Measurements from ENCODE around the gene TENT4A.
A peak's percentile ranks its signal among the peaks of the same experiment; 100 is the strongest.
"Not testable (repeated sequence)": the region's sequence is repeated elsewhere in the genome, so short reads cannot be mapped to it uniquely, and the experiment has no call there.

Gene TENT4A

GRCh38 chr5:6774207-6774606 is 61.0 kb downstream of the TENT4A start:
- H2BK120ac ChIP-seq (ENCODE audit: insufficient read depth, low read length, poor library complexity): not testable (repeated sequence)
- no CpG with 5 or more reads among the region's 27 CpGs for WGBS (ENCODE audit: extremely low coverage, insufficient coverage, insufficient read length)

DNA sequence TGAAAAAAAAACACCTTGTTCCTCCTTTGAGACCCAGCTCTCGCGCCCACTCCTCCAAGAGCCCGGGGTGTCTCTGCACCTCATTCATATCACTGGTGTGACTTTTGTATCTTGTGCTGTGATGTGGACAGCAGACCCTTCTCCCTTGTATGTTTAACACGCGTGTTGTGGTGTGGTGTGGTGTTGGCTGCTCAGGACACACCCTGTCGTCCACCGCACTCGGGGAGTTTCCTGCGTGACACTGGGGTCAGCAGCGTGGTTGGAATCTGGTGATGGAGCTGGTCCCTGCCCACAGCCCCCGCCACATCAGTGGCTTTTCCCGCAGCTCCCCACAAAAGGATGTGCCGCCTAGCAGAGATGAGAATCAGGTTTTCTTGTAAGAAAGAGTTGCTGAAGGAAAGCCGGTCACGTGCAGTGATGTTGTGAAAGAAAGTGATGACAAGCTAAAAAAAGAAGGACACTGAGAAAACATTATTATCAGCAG is 61.5 kb downstream of the TENT4A start:
- Histone ChIP-seq H4K12ac (ENCODE audit: low read depth, low read length) (no peak overlapping the region), H3K14ac (ENCODE audit: low read length) (no peak overlapping the region), H3K4me1 (ENCODE audit: control insufficient read depth in 1 of 2, insufficient read depth in 2 of 2, low read length in 2 of 2) (no peaks in the 10 kb centered on the region), H2BK5ac (ENCODE audit: low read depth, low read length, poor library complexity) (no peak overlapping the region), H4K8ac (ENCODE audit: low read depth, low read length) (no peak overlapping the region), H3K79me2 (ENCODE audit: control insufficient read depth, insufficient read depth, low read length, poor library complexity) (no peaks in the 10 kb centered on the region), H3K27me3 (ENCODE audit: insufficient read depth, low read length) (no peaks in the 10 kb centered on the region), H3K9ac (ENCODE audit: low read length) (peak overlapping the region; percentile 59), H3K9me3 (ENCODE audit: insufficient read depth, low read depth, low read length) (peaks cover 2% of the 10 kb centered on the region), H3K36me3 (ENCODE audit: control insufficient read depth in 1 of 2, insufficient read depth in 2 of 2, low read length in 2 of 2) (no peaks in the 10 kb centered on the region), H3K4me3 (ENCODE audit: low read depth, low read length) (no peak overlapping the region), H3K4ac (ENCODE audit: low read depth, low read length) (no peak overlapping the region), H3K4me2 (ENCODE audit: low read length) (no peak overlapping the region), H2BK12ac (ENCODE audit: low read length) (no peak overlapping the region), H4K91ac (ENCODE audit: low read depth, low read length) (no peak overlapping the region), H3K79me1 (ENCODE audit: low read length) (no peaks in the 10 kb centered on the region), H3K27ac (ENCODE audit: low read depth, low read length) (no peak overlapping the region), H2AFZ (ENCODE audit: insufficient read depth, low read length, poor library complexity) (no peak overlapping the region), H3K18ac (ENCODE audit: low read length) (no peak overlapping the region), H3K23ac (ENCODE audit: low read length) (no peak overlapping the region), H2BK120ac (ENCODE audit: insufficient read depth, low read length, poor library complexity) (no peak overlapping the region), H2AK5ac (ENCODE audit: low read length) (no peak overlapping the region)
- no peak for DNase-seq
- no CpG with 5 or more reads among the region's 15 CpGs for WGBS (ENCODE audit: extremely low coverage, insufficient coverage, insufficient read length)

More at GRCh38 chr5:6774207-6774606, 61.0 kb downstream of the TENT4A start:
- not testable (repeated sequence) for H3K79me1 ChIP-seq (ENCODE audit: low read length); H3K18ac ChIP-seq (ENCODE audit: low read length); DNase-seq; H3K4me1 ChIP-seq (ENCODE audit: control insufficient read depth in 1 of 2, insufficient read depth in 2 of 2, low read length in 2 of 2); H3K4me3 ChIP-seq (ENCODE audit: low read depth, low read length); H3K27ac ChIP-seq (ENCODE audit: low read depth, low read length); H2BK12ac ChIP-seq (ENCODE audit: low read length); H3K4me2 ChIP-seq (ENCODE audit: low read length); H2AK5ac ChIP-seq (ENCODE audit: low read length); H2AFZ ChIP-seq (ENCODE audit: insufficient read depth, low read length, poor library complexity); H3K9ac ChIP-seq (ENCODE audit: low read length); H4K12ac ChIP-seq (ENCODE audit: low read depth, low read length); H2BK5ac ChIP-seq (ENCODE audit: low read depth, low read length, poor library complexity); H3K79me2 ChIP-seq (ENCODE audit: control insufficient read depth, insufficient read depth, low read length, poor library complexity); H4K8ac ChIP-seq (ENCODE audit: low read depth, low read length); H4K91ac ChIP-seq (ENCODE audit: low read depth, low read length); H3K36me3 ChIP-seq (ENCODE audit: control insufficient read depth in 1 of 2, insufficient read depth in 2 of 2, low read length in 2 of 2); H3K27me3 ChIP-seq (ENCODE audit: insufficient read depth, low read length); H3K9me3 ChIP-seq (ENCODE audit: insufficient read depth, low read depth, low read length); H3K14ac ChIP-seq (ENCODE audit: low read length); H3K23ac ChIP-seq (ENCODE audit: low read length); H3K4ac ChIP-seq (ENCODE audit: low read depth, low read length)

GRCh38 chr5:6775571-6775970 is 62.3 kb downstream of the TENT4A start:
- Histone ChIP-seq H2BK120ac (ENCODE audit: insufficient read depth, low read length, poor library complexity) (no peak overlapping the region), H4K8ac (ENCODE audit: low read depth, low read length) (no peak overlapping the region), H3K4ac (ENCODE audit: low read depth, low read length) (no peak overlapping the region), H4K91ac (ENCODE audit: low read depth, low read length) (no peak overlapping the region), H2AFZ (ENCODE audit: insufficient read depth, low read length, poor library complexity) (no peak overlapping the region), H3K36me3 (ENCODE audit: control insufficient read depth in 1 of 2, insufficient read depth in 2 of 2, low read length in 2 of 2) (no peaks in the 10 kb centered on the region), H3K27me3 (ENCODE audit: insufficient read depth, low read length) (no peaks in the 10 kb centered on the region), H2AK5ac (ENCODE audit: low read length) (no peak overlapping the region), H3K79me1 (ENCODE audit: low read length) (no peaks in the 10 kb centered on the region), H3K4me2 (ENCODE audit: low read length) (no peak overlapping the region), H3K9ac (ENCODE audit: low read length) (no peak overlapping the region), H3K14ac (ENCODE audit: low read length) (no peak overlapping the region), H3K79me2 (ENCODE audit: control insufficient read depth, insufficient read depth, low read length, poor library complexity) (no peaks in the 10 kb centered on the region), H3K9me3 (ENCODE audit: insufficient read depth, low read depth, low read length) (no peaks in the 10 kb centered on the region), H3K27ac (ENCODE audit: low read depth, low read length) (no peak overlapping the region), H3K23ac (ENCODE audit: low read length) (no peak overlapping the region), H4K12ac (ENCODE audit: low read depth, low read length) (no peak overlapping the region), H2BK5ac (ENCODE audit: low read depth, low read length, poor library complexity) (no peak overlapping the region), H2BK12ac (ENCODE audit: low read length) (no peak overlapping the region), H3K4me1 (ENCODE audit: control insufficient read depth in 1 of 2, insufficient read depth in 2 of 2, low read length in 2 of 2) (no peaks in the 10 kb centered on the region), H3K4me3 (ENCODE audit: low read depth, low read length) (no peak overlapping the region), H3K18ac (ENCODE audit: low read length) (no peak overlapping the region)
- DNase-seq: no peak
- WGBS (ENCODE audit: extremely low coverage, insufficient coverage, insufficient read length): no CpG with 5 or more reads among the region's 17 CpGs

GRCh38 chr5:6780802-6781391 is 67.7 kb downstream of the TENT4A start:
- Histone ChIP-seq H3K23ac (ENCODE audit: low read length) (no peak overlapping the region), H3K4me2 (ENCODE audit: low read length) (no peak overlapping the region), H2BK5ac (ENCODE audit: low read depth, low read length, poor library complexity) (no peak overlapping the region), H4K12ac (ENCODE audit: low read depth, low read length) (no peak overlapping the region), H3K79me1 (ENCODE audit: low read length) (no peaks in the 10 kb centered on the region), H4K91ac (ENCODE audit: low read depth, low read length) (no peak overlapping the region), H3K9ac (ENCODE audit: low read length) (no peak overlapping the region), H2BK12ac (ENCODE audit: low read length) (no peak overlapping the region), H2AFZ (ENCODE audit: insufficient read depth, low read length, poor library complexity) (no peak overlapping the region), H3K9me3 (ENCODE audit: insufficient read depth, low read depth, low read length) (peaks cover 6% of the 10 kb centered on the region), H3K36me3 (ENCODE audit: control insufficient read depth in 1 of 2, insufficient read depth in 2 of 2, low read length in 2 of 2) (no peaks in the 10 kb centered on the region), H3K4ac (ENCODE audit: low read depth, low read length) (no peak overlapping the region), H3K27me3 (ENCODE audit: insufficient read depth, low read length) (no peaks in the 10 kb centered on the region), H2BK120ac (ENCODE audit: insufficient read depth, low read length, poor library complexity) (no peak overlapping the region), H3K4me1 (ENCODE audit: control insufficient read depth in 1 of 2, insufficient read depth in 2 of 2, low read length in 2 of 2) (no peaks in the 10 kb centered on the region), H2AK5ac (ENCODE audit: low read length) (no peak overlapping the region), H3K27ac (ENCODE audit: low read depth, low read length) (no peak overlapping the region), H3K14ac (ENCODE audit: low read length) (no peak overlapping the region), H3K4me3 (ENCODE audit: low read depth, low read length) (no peak overlapping the region), H4K8ac (ENCODE audit: low read depth, low read length) (no peak overlapping the region), H3K79me2 (ENCODE audit: control insufficient read depth, insufficient read depth, low read length, poor library complexity) (no peaks in the 10 kb centered on the region), H3K18ac (ENCODE audit: low read length) (no peak overlapping the region)
- DNase-seq: no peak
- no CpG with 5 or more reads among the region's 7 CpGs for WGBS (ENCODE audit: extremely low coverage, insufficient coverage, insufficient read length)
